Keratinocyte (primary cell): Measurements from ENCODE around the gene CABP4. TPM values are rescaled to one million over a fixed set of nuclear protein-coding genes. Genes with fewer than 3 reads are reported as not detected.

Experiments used
- DNase-seq: peaks from one replicate; pipeline ENCODE4 v3.0.0-alpha.2; 2011; ENCODE audit warnings: low read depth, missing footprints, low spot score
- FAIRE-seq: peaks from 2 replicates; lab custom pipeline; 2011; peaks lifted over from hg19 to GRCh38; lab: Jason Lieb, UNC
- H2AFZ ChIP-seq: 2 replicates; pipeline ENCODE4 v1.6.0; 2012; ENCODE audit warnings: low read length, control low read depth, inconsistent platforms; ENCODE audit not compliant: control insufficient read depth
- H3K27ac ChIP-seq: 2 replicates; pipeline ENCODE4 v1.5.1; 2011; ENCODE audit warnings: low read length; ENCODE audit not compliant: control insufficient read depth, insufficient read depth
- H3K27me3 ChIP-seq: 3 replicates; pipeline ENCODE4 v1.6.0; 2011; ENCODE audit warnings: low read length; ENCODE audit not compliant: control insufficient read depth, insufficient read depth; ENCODE audit errors: extremely low read depth
- H3K36me3 ChIP-seq, 2 experiments: 2 replicates in 1 of 2; 3 replicates in 1 of 2; pipeline ENCODE4 v1.5.1; 2011; ENCODE audit warnings: low read length in 2 of 2, mild to moderate bottlenecking in 1 of 2; ENCODE audit not compliant: control insufficient read depth in 2 of 2, insufficient read depth in 2 of 2; ENCODE audit errors: extremely low read depth in 1 of 2
- H3K4me1 ChIP-seq: 3 replicates; pipeline ENCODE4 v1.5.1; 2011; ENCODE audit warnings: low read length; ENCODE audit not compliant: control insufficient read depth, insufficient read depth; ENCODE audit errors: extremely low read depth
- H3K4me2 ChIP-seq: 3 replicates; pipeline ENCODE4 v1.6.0; 2011; ENCODE audit warnings: low read depth, low read length; ENCODE audit not compliant: control insufficient read depth, insufficient read depth; ENCODE audit errors: extremely low read depth
- H3K4me3 ChIP-seq, 3 experiments: fragments of 200-600 bp in 1 of 3; sonication (generic) in 1 of 3; 2 replicates in 2 of 3; 3 replicates in 1 of 3; pipeline ENCODE4 v1.5.1; 2011 to 2016; ENCODE audit warnings: low read length in 3 of 3, mild to moderate bottlenecking in 3 of 3, control low read depth in 2 of 3, inconsistent platforms in 1 of 3, low read depth in 1 of 3, mixed read lengths in 1 of 3, mixed run types in 1 of 3, moderate library complexity in 1 of 3; ENCODE audit not compliant: control insufficient read depth in 2 of 3, insufficient read depth in 2 of 3; ENCODE audit errors: extremely low read depth in 1 of 3
- H3K79me2 ChIP-seq: 2 replicates; pipeline ENCODE4 v1.6.0; 2012; ENCODE audit warnings: low read length; ENCODE audit not compliant: control insufficient read depth, insufficient read depth
- H3K9ac ChIP-seq: 3 replicates; pipeline ENCODE4 v1.6.0; 2011; ENCODE audit warnings: low read length; ENCODE audit not compliant: control insufficient read depth, insufficient read depth; ENCODE audit errors: extremely low read depth
- H3K9me1 ChIP-seq: 3 replicates; pipeline ENCODE4 v1.6.0; 2011; ENCODE audit warnings: low read length; ENCODE audit not compliant: control insufficient read depth, insufficient read depth; ENCODE audit errors: extremely low read depth
- H3K9me3 ChIP-seq: 2 replicates; pipeline ENCODE4 v1.5.1; 2012; ENCODE audit warnings: low read depth, low read length; ENCODE audit not compliant: control insufficient read depth
- H4K20me1 ChIP-seq: 3 replicates; pipeline ENCODE4 v1.6.0; 2011; ENCODE audit warnings: low read length; ENCODE audit not compliant: control insufficient read depth, insufficient read depth; ENCODE audit errors: extremely low read depth
- CTCF ChIP-seq, 3 experiments: IDR thresholded peaks in 1 of 3; conservative IDR thresholded peaks in 1 of 3; optimal IDR thresholded peaks in 1 of 3; 2 replicates in 2 of 3; 3 replicates in 1 of 3; pipeline versions ENCODE3 to v1.5.1; 2011; ENCODE audit warnings: low read length in 3 of 3, mild to moderate bottlenecking in 3 of 3, moderate library complexity in 2 of 3, control low read depth in 1 of 3, inconsistent platforms in 1 of 3; ENCODE audit not compliant: insufficient read depth in 2 of 3; ENCODE audit errors: extremely low read depth in 1 of 3
- EZH2 ChIP-seq: IDR thresholded peaks from one replicate; pipeline ENCODE4 v1.6.1; 2012; ENCODE audit warnings: inconsistent platforms, mild to moderate bottlenecking, low read length, moderate library complexity
- dilution Hi-C: fragments of 300-500 bp; cut with MboI; formaldehyde crosslinking; loops from one replicate; pipeline ENCODE4 v1.7.0; 2020; ENCODE audit warnings: low sequenced_read_pairs; ENCODE audit not compliant: extremely low pct_ligation_motif_present
- polyA plus RNA-seq, 5 experiments: library from polyadenylated mRNA; depleted of rRNA in 3 of 5; stranded (reverse) in 3 of 5; stranded (forward) in 1 of 5; unstranded in 1 of 5; fragments of >200 nt; gene quantifications; 1 replicate in 1 of 5; 2 replicates in 3 of 5; 3 replicates in 1 of 5; pipeline versions ENCODE4 v1.2.1 to v1.2.3, GENCODE V29; 2011 to 2012; ENCODE audit warnings: missing spikeins in 2 of 5, low read depth in 1 of 5, low replicate concordance in 1 of 5

CABP4 gene
- polyA plus RNA-seq, 1 donor (not counting 4 experiments of a cell fraction or from before 2014, with no cell fraction given): not detected

- Histone ChIP-seq H2AFZ (no peak overlapping the region), H3K4me3 (no peak overlapping the region), H3K9ac (no peak overlapping the region), H3K27me3 (no peaks in the 10 kb centered on the region), H3K27ac (no peak overlapping the region), H4K20me1 (no peaks in the 10 kb centered on the region), H3K36me3 (peaks cover 0 to 5% of the 10 kb centered on the region in 2 experiments), H3K4me1 (peaks cover 23% of the 10 kb centered on the region), H3K9me3 (no peaks in the 10 kb centered on the region), H3K9me1 (no peaks in the 10 kb centered on the region), H3K4me2 (no peak overlapping the region), H3K79me2 (no peaks in the 10 kb centered on the region)
- FAIRE-seq (no peak), DNase-seq (no peak)
- dilution Hi-C loops: no loop called here
- TF ChIP-seq EZH2 (no peak), CTCF (optimal IDR thresholded peaks at IDR 0.05 in 1 of 3, IDR thresholded peaks at IDR 0.05 in 1 of 3, conservative IDR thresholded peaks at IDR 0.05 in 1 of 3; ENCODE audit: extremely low read depth in 1 of 3, insufficient read depth in 2 of 3, low read length in 3 of 3) (no peak)
These were observed 11.2 kb downstream of the CABP4 start for GRCh38 chr11:67466367-67466766.

- H3K9me3 ChIP-seq: no peaks in the 10 kb centered on the region
- H3K27me3 ChIP-seq: no peaks in the 10 kb centered on the region
- H3K4me3 ChIP-seq: peak overlapping the region; percentile 40 to 74 (median 74)
- no peak overlapping the region for H2AFZ ChIP-seq
- dilution Hi-C loops: no loop called here
- no peaks in the 10 kb centered on the region for H3K79me2 ChIP-seq
- DNase-seq: no peak
- H4K20me1 ChIP-seq: no peaks in the 10 kb centered on the region
- H3K9me1 ChIP-seq: no peaks in the 10 kb centered on the region
- FAIRE-seq: no peak
- peak overlapping the region; percentile 82 for H3K4me2 ChIP-seq
- peaks cover 23% of the 10 kb centered on the region for H3K4me1 ChIP-seq
- peaks cover 0 to 5% of the 10 kb centered on the region in 2 experiments for H3K36me3 ChIP-seq
- peak overlapping the region; percentile 68 for H3K9ac ChIP-seq
- peak overlapping the region; percentile 63 for H3K27ac ChIP-seq
- no peak for TF ChIP-seq CTCF (optimal IDR thresholded peaks at IDR 0.05 in 1 of 3, IDR thresholded peaks at IDR 0.05 in 1 of 3, conservative IDR thresholded peaks at IDR 0.05 in 1 of 3; ENCODE audit: extremely low read depth in 1 of 3, insufficient read depth in 2 of 3, low read length in 3 of 3)
These were observed 12.0 kb downstream of the CABP4 start for GRCh38 chr11:67466962-67467771.
